ENCODE results near the gene LSMEM2.
"Not testable (repeated sequence)": the region's sequence is repeated elsewhere in the genome, so short reads cannot be mapped to it uniquely, and the experiment has no call there.

Gene LSMEM2

GRCh38 chr3:50246517-50246954, 32.4 kb upstream of the LSMEM2 start:
- peak; percentile 75 for DNase-seq

DNA sequence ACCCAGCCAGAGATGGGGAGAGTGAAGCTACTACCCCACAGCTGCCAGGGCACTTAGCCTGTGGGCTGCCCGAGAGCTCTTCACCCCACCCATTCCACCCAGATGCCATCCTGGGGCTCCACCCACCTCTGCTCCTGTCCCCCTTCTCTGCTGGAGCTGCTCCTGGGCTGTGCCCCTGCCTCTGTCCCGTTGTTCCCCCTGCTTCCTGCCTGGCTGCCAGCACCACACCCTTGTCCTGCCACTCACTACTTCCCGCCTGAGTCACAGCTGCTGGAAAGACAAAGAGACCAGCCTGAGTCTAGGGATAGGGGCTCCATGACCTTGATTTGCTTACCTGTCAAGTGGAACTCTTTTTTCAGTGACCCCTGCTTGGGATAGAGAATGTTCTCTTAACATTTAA, 30.5 kb upstream of the LSMEM2 start:
- DNase-seq: no peak

- no peak for DNase-seq
These were observed 29.4 kb upstream of the LSMEM2 start for GRCh38 chr3:50249457-50249856.

- DNase-seq: no peak
These were observed 28.4 kb upstream of the LSMEM2 start for GRCh38 chr3:50250514-50250913.

DNA sequence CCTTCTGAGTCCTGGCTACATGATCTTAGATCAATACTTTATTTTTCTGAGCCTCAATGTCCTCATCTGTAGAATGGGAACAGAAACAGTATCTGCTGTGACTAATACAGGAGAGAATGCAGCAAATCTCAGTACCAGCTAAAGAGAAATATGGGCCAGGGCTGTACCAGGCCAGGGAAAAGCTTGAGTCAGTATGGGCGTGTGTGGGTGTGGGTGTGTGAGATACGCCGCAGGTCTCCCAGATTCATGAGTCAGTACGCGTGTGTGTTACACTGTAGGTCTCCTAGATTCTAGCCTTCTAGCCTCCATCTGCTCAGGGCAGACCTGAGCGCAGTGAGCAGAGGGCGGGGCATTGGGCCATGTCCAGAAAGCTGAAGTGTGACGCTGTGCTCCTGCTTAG, 27.7 kb upstream of the LSMEM2 start:
- no peak for DNase-seq

- DNase-seq: no peak
These were observed 24.2 kb upstream of the LSMEM2 start for GRCh38 chr3:50254577-50255250.

- DNase-seq: no peak
These were observed 23.7 kb upstream of the LSMEM2 start for GRCh38 chr3:50255251-50255615.

DNA sequence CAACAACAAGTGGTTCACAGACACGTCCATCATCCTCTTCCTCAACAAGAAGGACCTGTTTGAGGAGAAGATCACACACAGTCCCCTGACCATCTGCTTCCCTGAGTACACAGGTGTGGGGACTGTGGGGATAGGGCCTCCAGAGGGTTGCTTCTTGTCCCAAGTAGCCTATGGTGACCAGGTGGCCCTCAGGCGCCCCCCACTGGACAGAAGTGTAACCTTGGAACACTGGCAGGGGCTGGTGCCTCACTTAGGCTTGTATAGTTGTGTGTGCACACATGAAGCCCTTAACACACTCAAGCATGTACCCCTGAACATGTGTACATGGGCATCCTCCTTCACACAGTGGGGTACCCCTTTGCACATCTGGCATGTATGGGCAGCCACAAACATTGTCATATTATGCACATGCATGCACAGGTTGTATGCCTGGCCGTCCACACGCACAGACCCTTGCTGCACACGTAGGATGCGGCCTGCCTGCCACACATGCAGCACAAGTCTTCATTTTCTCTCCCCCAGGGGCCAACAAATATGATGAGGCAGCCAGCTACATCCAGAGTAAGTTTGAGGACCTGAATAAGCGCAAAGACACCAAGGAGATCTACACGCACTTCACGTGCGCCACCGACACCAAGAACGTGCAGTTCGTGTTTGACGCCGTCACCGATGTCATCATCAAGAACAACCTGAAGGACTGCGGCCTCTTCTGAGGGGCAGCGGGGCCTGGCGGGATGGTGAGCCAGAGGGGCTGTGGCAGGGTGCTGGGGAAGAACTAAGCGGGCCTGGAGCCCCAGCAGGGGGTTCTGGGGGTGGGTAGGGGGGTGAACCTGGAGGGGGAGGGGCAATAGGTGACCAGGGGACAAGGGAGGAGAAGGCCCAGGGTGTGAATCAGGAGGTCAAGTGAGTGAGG, 21.7 kb upstream of the LSMEM2 start:
- DNase-seq: no peak

DNA sequence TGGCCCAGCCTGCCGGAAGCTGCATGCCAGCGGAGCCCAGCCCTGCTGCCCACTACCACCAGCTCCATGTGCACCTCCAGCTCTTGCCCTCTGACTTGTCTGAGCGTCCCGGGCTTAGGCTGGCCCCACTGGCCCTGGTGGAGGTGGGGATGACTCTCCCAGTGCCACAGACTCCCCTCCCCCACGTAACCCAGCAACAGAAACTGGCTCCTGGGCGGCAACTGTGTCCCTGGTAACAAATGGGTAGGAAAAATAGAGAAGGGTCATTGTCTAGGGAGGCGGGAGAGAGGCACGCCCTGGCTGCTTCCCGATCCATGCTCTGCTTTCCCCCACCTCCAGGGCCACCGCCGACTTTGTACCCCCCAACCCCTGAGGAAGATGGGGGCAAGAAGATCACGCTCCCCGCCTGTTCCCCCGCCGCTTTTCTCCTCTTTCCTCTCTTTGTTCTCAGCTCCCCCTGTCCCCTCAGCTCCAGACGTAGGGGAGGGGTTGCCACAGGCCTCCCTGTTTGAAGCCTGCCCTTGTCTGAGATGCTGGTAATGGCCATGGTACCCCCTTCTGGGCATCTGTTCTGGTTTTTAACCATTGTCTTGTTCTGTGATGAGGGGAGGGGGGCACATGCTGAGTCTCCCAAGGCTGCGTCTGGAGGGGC, 20.7 kb upstream of the LSMEM2 start:
- no peak for DNase-seq

GRCh38 chr3:50258979-50259378, 19.9 kb upstream of the LSMEM2 start:
- no peak for DNase-seq

DNA sequence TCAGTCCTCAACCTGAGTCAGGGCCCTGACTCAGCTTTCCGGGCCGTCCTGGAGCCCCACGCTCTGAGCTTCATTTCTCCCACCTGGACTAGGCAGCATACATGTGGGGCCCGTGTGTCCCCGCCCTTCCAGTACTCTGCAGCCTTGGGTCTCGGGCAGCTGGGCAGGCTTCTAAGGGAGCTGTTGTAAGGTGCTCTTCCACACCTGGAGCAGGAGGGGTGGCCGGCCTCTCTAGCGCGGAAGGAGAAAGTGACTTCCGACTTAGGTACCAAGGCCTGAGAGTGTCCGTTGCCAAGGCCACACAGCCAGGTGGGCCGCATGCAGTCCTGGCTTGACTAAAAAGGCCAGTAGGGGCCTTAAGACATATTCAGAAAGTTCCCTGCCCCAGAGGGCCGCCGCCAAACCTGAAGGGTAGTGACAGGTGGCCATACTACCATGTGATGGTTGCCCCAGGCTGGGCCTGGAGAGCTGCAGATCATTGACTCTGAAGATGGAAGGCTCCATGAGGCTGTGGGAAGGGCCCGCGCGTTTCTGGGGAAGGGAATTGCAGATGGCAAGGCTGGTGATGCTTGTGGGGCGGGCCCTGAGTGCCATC, 19.4 kb upstream of the LSMEM2 start:
- DNase-seq: no peak

GRCh38 chr3:50260027-50260941, 18.6 kb upstream of the LSMEM2 start:
- DNase-seq: peak; percentile 72

- DNase-seq: no peak
These were observed 17.9 kb upstream of the LSMEM2 start for GRCh38 chr3:50260942-50261441.

GRCh38 chr3:50261505-50261904, 17.4 kb upstream of the LSMEM2 start:
- DNase-seq: no peak

DNA sequence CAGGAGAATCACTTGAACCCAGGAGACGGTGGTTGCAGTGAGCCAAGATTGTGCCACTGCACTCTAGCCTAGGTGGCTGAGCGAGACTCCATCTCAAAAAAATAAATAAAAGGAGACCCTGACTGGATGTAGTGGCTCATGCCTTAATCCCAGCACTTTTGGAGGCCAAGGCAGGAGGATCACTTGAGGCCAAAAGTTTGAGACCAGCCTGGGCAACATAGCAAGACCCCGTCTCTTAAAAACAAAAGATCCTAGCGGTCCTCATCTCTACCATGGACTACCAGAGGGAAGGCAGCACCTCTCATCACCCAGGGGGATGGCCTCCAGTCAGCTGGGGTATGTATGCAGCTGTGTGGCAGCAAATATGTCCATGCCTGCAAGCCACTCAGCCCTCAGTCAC, 16.7 kb upstream of the LSMEM2 start:
- DNase-seq: not testable (repeated sequence)

GRCh38 chr3:50262778-50263177, 16.1 kb upstream of the LSMEM2 start:
- no peak for DNase-seq

DNA sequence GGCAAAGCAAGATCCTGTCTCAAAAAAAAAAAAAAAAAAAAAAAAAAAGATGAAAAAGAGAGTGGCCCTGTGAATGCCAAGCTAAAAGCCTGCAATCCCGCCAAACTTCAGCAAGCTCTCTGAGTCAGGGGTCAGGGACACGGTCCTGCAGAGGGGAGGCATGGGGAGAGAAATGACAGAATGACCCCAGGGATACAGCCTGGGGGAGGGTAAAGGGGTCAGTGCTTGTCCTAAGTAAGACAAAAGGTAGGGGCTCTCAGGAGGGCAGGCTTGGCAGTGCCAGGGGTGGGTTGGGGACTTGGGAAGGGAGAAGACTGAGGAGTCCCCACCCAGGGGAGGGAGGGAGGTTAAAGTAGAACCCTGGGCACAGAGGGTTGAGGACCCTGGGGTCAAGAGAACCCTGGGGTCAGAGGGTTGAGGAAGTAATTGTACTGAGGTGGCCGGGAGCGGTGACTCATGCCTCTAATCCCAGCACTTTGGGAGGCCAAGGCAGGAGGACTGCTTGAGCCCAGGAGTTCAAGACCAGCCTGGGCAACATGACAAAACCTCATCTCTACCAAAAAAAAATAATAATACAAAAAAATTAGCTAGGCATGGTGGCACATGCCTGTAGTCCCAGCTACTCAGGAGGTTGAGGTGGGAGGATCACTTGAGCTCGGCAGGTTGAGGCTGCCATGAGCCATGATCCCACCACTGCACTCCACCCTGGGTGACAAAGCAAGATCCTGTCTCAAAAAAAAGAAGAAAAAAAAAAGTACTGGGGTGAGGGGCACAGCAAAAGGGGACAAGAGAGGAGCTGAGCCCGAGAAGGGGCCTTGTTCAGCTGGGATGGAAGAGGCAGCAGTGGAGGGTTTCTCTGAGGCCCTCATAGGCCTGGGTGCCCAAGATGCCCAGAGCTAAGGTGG, 15.2 kb upstream of the LSMEM2 start:
- DNase-seq: no peak

DNA sequence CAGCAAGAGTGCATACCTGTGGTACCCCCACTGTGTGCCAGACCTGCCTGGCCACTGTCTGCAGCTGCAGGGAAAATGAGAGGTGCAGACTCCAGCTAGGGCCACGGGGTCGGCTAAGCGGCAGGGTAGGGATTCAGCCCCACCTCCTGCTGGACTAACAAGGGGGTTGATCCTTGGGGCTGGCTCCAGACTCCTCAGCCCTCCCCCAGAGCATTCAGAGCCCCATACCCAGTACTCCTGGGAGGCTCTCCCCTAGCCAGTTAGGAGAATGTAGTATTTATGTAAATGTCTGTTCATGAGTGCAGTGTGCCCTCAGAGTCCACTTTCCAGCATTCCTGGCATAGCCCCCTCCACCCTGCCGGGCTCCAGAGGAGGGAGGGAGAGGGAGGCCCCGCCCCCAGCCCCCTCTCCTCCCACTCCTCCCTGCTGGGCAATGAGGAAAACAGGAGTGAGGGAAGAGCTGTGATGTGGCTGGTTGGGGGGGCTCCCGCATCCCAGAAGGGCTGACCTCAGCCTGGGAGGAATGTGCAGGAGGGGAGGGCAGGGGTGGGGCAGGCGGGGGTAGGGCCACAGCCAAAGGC, 14.4 kb upstream of the LSMEM2 start:
- peak; percentile 57 for DNase-seq

GRCh38 chr3:50264964-50265485, 13.9 kb upstream of the LSMEM2 start:
- no peak for DNase-seq

- DNase-seq: no peak
These were observed 13.3 kb upstream of the LSMEM2 start for GRCh38 chr3:50265571-50265970.

Data from GOT3 (cell line).